PFSK-1 (cell line): ENCODE data around the gene PWWP2B.

ENCODE experiments used
- FOXP2 ChIP-seq: optimal IDR thresholded peaks from 2 replicates; pipeline ENCODE3; 2011; ENCODE audit warnings: borderline replicate concordance, control low read depth, inconsistent platforms; ENCODE audit not compliant: insufficient read depth; ENCODE audit errors: extremely low read length, extremely low read depth
- POLR2AphosphoS5 ChIP-seq: IDR thresholded peaks from 2 replicates; pipeline ENCODE4 v1.6.1; 2012; ENCODE audit warnings: low read depth, mild to moderate bottlenecking, control low read depth, low read length, moderate library complexity
- SIN3A ChIP-seq: IDR thresholded peaks from 2 replicates; pipeline ENCODE4 v1.6.1; 2012; ENCODE audit warnings: mild to moderate bottlenecking, low read length, moderate library complexity, borderline replicate concordance; ENCODE audit not compliant: insufficient read depth
- TAF1 ChIP-seq: IDR thresholded peaks from 2 replicates; pipeline ENCODE4 v1.6.1; 2012; ENCODE audit warnings: low read length, control low read depth, borderline replicate concordance; ENCODE audit not compliant: insufficient read depth
- TF ChIP-seq, protein P1 (sequence below), 2 experiments: IDR thresholded peaks; 2 replicates each; pipeline versions ENCODE4 v1.6.1 to v1.8.0; 2011 to 2012; ENCODE audit warnings: low read depth in 2 of 2, low read length in 2 of 2, control low read depth in 1 of 2, inconsistent platforms in 1 of 2, mild to moderate bottlenecking in 1 of 2, moderate library complexity in 1 of 2; ENCODE audit not compliant: insufficient read depth in 1 of 2

Gene PWWP2B

DNA sequence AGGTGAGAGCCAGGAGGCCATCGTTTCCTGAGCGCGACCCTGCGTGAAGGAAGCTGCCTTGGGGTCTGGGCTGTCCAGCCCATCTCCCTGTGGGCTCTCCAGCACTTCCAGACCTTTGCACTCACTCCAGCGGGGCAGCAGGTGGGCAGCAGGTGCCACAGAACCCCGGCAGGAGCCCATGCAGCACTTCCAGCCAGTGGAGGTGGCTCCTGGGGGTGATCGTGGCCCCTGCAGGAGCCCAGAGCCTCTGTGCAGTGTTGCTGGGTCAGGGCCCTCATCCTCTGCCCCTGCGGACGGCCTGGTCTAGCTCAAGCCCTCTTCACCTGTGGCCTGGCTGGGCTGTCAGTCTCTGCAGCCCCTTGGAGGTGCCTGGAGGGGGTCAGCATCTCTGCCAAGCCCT is 59.9 kb downstream of the PWWP2B start:
- TF ChIP-seq SIN3A (no peak), TAF1 (no peak), POLR2AphosphoS5 (no peak), FOXP2 (no peak)
- TF ChIP-seq, protein P1, sequence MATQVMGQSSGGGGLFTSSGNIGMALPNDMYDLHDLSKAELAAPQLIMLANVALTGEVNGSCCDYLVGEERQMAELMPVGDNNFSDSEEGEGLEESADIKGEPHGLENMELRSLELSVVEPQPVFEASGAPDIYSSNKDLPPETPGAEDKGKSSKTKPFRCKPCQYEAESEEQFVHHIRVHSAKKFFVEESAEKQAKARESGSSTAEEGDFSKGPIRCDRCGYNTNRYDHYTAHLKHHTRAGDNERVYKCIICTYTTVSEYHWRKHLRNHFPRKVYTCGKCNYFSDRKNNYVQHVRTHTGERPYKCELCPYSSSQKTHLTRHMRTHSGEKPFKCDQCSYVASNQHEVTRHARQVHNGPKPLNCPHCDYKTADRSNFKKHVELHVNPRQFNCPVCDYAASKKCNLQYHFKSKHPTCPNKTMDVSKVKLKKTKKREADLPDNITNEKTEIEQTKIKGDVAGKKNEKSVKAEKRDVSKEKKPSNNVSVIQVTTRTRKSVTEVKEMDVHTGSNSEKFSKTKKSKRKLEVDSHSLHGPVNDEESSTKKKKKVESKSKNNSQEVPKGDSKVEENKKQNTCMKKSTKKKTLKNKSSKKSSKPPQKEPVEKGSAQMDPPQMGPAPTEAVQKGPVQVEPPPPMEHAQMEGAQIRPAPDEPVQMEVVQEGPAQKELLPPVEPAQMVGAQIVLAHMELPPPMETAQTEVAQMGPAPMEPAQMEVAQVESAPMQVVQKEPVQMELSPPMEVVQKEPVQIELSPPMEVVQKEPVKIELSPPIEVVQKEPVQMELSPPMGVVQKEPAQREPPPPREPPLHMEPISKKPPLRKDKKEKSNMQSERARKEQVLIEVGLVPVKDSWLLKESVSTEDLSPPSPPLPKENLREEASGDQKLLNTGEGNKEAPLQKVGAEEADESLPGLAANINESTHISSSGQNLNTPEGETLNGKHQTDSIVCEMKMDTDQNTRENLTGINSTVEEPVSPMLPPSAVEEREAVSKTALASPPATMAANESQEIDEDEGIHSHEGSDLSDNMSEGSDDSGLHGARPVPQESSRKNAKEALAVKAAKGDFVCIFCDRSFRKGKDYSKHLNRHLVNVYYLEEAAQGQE (IDR thresholded peaks at IDR 0.05; ENCODE audit: insufficient read depth in 1 of 2, low read depth in 2 of 2, low read length in 2 of 2) = no peak

DNA sequence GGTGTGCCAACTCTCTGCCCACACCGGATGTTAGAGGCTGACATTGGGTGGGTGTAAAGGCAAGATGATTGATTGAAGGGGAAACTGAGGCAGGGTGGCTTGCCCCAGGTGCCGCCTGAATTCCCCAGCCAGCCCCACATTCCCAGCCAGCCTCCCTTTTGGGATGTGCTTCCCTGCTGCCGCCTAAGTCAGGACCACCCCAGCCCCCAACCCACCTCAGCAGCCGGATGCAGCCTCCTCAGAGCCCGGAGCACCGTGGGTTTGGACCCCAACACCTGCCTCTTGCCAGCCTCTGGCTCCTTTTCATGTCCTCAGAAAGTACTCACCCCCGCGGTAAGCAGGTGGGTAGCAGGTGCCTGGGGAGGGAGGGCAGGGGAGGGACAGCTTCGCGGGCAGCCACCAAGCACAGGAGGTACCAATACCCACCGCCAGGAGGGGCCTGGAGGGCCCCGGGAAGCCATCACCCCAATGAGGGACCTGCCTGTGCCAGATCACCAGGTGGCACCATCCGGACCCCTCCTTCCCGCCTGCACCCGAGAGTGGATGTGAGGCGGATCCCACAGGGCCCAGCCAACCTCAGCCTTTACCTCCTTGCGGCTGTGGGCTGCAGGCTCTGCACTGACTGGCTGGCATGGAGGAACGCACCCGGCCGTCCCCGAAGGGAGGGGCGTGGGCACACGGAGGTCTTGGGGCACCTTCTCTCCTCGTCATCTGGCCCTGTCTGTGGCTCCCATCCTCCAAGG is 60.5 kb downstream of the PWWP2B start:
- TF ChIP-seq POLR2AphosphoS5 = no peak
- TF ChIP-seq, protein P1 (IDR thresholded peaks at IDR 0.05; ENCODE audit: insufficient read depth in 1 of 2, low read depth in 2 of 2, low read length in 2 of 2) = no peak
- no peak for TF ChIP-seq FOXP2
- TF ChIP-seq TAF1 = no peak
- no peak for TF ChIP-seq SIN3A

DNA sequence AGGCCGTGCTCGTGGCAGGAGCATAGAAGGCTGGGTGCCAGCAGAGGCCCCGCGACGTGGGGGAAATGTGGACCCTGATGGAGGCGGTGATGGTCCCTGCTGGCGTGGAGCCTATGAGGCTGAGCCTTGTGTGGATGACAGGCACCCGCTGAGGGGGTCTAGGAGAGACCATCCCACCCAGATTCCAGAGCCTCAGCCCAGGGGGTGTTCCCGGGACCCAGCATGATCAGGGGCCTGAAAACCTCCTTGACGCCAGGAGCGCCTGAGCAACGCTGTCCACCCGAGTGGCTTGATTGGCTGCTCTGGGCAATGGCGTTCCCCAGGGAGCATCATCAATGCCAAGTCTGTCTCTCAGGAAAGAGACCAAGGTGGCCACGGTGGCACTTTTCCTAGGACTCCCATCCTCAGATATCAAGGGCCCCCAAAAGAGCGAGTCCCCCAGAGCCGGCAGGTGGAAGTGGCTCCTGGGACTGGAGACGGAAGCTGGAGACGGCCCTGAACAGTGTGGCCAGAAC is 61.1 kb downstream of the PWWP2B start:
- TF ChIP-seq POLR2AphosphoS5 (no peak), SIN3A (no peak), FOXP2 (no peak), TAF1 (no peak)
- TF ChIP-seq, protein P1 (IDR thresholded peaks at IDR 0.05; ENCODE audit: insufficient read depth in 1 of 2, low read depth in 2 of 2, low read length in 2 of 2) = no peak

DNA sequence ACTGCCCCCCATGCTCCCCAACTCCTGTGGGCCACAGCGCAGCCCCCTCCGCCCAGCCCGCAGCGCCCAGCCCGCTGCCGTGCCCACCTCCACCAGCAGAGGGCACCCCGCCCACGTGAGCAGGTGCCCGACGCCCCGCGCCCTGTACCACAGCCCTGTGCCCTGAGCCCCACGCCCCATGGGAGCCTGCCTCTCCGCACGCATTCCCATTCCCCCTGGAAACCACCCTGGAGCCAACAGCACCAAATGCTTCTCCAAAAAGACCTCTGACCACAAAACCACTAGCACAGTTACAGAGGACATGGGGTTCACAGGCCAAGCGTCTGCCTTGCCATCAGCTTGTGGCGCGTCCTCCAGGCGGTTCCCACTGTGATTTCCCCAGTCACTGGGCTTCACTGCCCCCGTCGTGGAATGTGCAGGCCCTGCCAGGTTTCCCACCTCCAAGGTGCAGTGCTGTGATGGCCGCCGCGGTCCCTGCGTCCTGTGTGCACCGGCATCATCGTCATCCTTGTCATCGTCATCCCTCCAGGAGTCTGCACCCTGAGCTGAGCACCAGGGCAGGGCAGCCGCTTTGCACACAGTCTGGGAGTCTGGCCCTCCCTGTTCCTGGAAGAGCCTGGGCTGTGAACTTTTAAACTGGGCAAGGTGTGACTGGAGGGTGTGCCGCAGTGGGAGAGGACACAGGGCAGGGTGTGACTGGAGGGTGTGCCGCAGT is 61.7 kb downstream of the PWWP2B start:
- no peak for TF ChIP-seq POLR2AphosphoS5
- TF ChIP-seq FOXP2 = no peak
- no peak for TF ChIP-seq SIN3A

- TF ChIP-seq, protein P1 (IDR thresholded peaks at IDR 0.05; ENCODE audit: insufficient read depth in 1 of 2, low read depth in 2 of 2, low read length in 2 of 2) = no peak
- TF ChIP-seq TAF1 (no peak), SIN3A (no peak), FOXP2 (no peak), POLR2AphosphoS5 (no peak)
Measured at GRCh38 chr10:132459301-132460003, 62.5 kb downstream of the PWWP2B start.
